SK-N-MC (cell line): ENCODE results near the gene EEFSEC.

Experiments used
- EZH2 ChIP-seq: fragments of 200-600 bp; sonication (generic); IDR thresholded peaks from one replicate; pipeline ENCODE4 v1.6.1; 2017; ENCODE audit warnings: antibody characterized with exemption
- FOXP2 ChIP-seq: optimal IDR thresholded peaks from 2 replicates; pipeline ENCODE3; 2011; ENCODE audit warnings: mild to moderate bottlenecking, moderate library complexity; ENCODE audit not compliant: insufficient read depth; ENCODE audit errors: extremely low read length, control extremely low read depth
- POLR2AphosphoS5 ChIP-seq: IDR thresholded peaks from 2 replicates; pipeline ENCODE4 v1.6.1; 2012; ENCODE audit warnings: mild to moderate bottlenecking, low read depth, low read length, borderline replicate concordance

GRCh38 chr3:128218548-128219257, 65.4 kb downstream of the EEFSEC start:
- TF ChIP-seq POLR2AphosphoS5 (no peak), FOXP2 (no peak), EZH2 (no peak)
